Gastrocnemius medialis (tissue), 4 donors: Measurements from ENCODE around the gene DNTTIP2.

Experiments used
- POLR2A ChIP-seq, 2 donors: fragments of 450-650 bp; IDR thresholded peaks; one replicate each; pipeline ENCODE4 v1.6.1; 2017; ENCODE audit warnings: antibody characterized with exemption in 2 of 2, mild to moderate bottlenecking in 2 of 2, moderate library complexity in 2 of 2
- TF ChIP-seq, protein P1 (sequence below), 5 experiments: fragments of 450-650 bp in 3 of 5; fragments of 200-600 bp in 2 of 5; sonication (generic) in 2 of 5; IDR thresholded peaks in 4 of 5; conservative IDR thresholded peaks in 1 of 5; 1 replicate in 4 of 5; 2 replicates in 1 of 5; pipeline ENCODE4 v1.5.1; 2016 to 2019; ENCODE audit warnings: antibody characterized with exemption in 5 of 5, mild to moderate bottlenecking in 3 of 5, moderate library complexity in 3 of 5

DNA sequence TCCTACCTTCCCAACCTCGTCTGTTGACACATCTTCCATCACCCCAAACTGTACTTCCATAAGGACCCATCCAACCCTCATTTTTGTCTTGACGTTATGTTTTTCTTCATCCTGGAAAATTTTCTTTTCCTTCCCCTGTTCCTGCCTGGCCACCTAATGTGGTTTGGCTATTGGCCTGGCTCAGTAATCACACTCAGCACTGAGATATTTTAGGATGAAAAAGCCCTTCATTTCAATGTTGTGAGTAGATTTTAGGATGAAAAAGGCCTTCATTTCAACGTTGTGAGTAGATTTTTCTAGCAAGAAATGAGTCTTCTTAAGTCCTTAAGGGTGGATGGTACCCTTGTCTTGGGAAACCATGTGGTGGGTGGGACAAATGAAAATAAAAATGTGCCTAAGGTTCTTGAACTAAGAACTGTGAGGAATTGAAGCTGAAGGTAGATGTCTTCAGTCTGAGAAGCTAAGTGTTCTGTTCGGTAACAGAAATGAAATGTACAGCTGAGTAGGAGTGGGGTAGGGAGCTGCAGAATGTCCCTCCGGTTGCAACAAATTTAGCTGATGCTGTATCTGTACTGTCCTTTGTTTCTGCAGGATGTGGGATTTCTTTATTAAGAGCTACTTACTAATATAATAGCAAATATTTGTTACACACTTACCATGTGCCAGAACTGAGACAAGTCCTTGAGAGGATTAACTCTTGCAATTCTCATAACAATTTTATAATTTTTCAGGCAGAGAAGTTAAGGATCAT lies 36.1 kb downstream of the DNTTIP2 start:
- TF ChIP-seq, protein P1, sequence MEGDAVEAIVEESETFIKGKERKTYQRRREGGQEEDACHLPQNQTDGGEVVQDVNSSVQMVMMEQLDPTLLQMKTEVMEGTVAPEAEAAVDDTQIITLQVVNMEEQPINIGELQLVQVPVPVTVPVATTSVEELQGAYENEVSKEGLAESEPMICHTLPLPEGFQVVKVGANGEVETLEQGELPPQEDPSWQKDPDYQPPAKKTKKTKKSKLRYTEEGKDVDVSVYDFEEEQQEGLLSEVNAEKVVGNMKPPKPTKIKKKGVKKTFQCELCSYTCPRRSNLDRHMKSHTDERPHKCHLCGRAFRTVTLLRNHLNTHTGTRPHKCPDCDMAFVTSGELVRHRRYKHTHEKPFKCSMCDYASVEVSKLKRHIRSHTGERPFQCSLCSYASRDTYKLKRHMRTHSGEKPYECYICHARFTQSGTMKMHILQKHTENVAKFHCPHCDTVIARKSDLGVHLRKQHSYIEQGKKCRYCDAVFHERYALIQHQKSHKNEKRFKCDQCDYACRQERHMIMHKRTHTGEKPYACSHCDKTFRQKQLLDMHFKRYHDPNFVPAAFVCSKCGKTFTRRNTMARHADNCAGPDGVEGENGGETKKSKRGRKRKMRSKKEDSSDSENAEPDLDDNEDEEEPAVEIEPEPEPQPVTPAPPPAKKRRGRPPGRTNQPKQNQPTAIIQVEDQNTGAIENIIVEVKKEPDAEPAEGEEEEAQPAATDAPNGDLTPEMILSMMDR (IDR thresholded peaks at IDR 0.05 in 4 of 5, conservative IDR thresholded peaks at IDR 0.05 in 1 of 5) = no peak
- TF ChIP-seq POLR2A (IDR thresholded peaks at IDR 0.05) = no peak
